SK-N-SH (cell line): Measurements from ENCODE around the gene SNX9.

Source experiments
- EP300 ChIP-seq, 2 experiments: IDR thresholded peaks; 2 replicates each; pipeline versions ENCODE4 v1.4.0 to v1.6.1; 2012; ENCODE audit warnings: borderline replicate concordance in 1 of 2, low read depth in 1 of 2, low read length in 1 of 2
- MAX ChIP-seq: IDR thresholded peaks from 2 replicates; pipeline ENCODE4 v1.4.0; 2012; ENCODE audit warnings: low read depth
- RAD21 ChIP-seq: IDR thresholded peaks from 2 replicates; pipeline ENCODE4 v1.6.1; 2012; ENCODE audit warnings: mild to moderate bottlenecking, low read length
- TF ChIP-seq, protein P1 (sequence below): fragments of 200-600 bp; sonication (generic); IDR thresholded peaks from 2 replicates; pipeline ENCODE4 v1.6.1; 2017; ENCODE audit warnings: antibody characterized with exemption, mild to moderate bottlenecking, moderate library complexity

GRCh38 chr6:157906537-157907061 is 83.6 kb downstream of the SNX9 start:
- no peak for TF ChIP-seq RAD21
- TF ChIP-seq MAX: no peak
- no peak for TF ChIP-seq EP300 (IDR thresholded peaks at IDR 0.05; ENCODE audit: borderline replicate concordance in 1 of 2, low read depth in 1 of 2, low read length in 1 of 2)
- TF ChIP-seq, protein P1, sequence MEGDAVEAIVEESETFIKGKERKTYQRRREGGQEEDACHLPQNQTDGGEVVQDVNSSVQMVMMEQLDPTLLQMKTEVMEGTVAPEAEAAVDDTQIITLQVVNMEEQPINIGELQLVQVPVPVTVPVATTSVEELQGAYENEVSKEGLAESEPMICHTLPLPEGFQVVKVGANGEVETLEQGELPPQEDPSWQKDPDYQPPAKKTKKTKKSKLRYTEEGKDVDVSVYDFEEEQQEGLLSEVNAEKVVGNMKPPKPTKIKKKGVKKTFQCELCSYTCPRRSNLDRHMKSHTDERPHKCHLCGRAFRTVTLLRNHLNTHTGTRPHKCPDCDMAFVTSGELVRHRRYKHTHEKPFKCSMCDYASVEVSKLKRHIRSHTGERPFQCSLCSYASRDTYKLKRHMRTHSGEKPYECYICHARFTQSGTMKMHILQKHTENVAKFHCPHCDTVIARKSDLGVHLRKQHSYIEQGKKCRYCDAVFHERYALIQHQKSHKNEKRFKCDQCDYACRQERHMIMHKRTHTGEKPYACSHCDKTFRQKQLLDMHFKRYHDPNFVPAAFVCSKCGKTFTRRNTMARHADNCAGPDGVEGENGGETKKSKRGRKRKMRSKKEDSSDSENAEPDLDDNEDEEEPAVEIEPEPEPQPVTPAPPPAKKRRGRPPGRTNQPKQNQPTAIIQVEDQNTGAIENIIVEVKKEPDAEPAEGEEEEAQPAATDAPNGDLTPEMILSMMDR: no peak
